ENCODE results near the gene IL6R.

The IL6R gene

DNA sequence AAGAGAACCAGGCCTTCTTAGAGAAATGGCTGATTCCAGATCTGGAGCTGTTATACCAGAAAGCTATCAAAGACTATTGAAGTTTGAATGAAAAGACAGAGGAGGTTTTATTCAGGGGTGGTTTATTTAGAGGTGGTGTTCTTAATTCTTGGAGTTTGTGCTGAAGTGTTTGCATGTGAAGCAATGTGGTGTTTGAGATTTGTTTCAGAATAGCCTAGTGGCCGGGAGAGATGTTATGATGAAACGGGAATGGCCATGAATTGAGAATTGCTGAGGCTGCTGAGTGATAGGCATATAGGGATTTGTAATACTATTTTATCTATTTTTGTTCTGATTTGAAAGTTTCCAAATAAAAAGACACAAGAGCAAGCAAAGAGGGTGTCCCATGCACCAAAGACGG lies 107.6 kb downstream of the IL6R start:
- DNase-seq (ENCODE audit: low read depth in 2 of 2), result no peak

DNA sequence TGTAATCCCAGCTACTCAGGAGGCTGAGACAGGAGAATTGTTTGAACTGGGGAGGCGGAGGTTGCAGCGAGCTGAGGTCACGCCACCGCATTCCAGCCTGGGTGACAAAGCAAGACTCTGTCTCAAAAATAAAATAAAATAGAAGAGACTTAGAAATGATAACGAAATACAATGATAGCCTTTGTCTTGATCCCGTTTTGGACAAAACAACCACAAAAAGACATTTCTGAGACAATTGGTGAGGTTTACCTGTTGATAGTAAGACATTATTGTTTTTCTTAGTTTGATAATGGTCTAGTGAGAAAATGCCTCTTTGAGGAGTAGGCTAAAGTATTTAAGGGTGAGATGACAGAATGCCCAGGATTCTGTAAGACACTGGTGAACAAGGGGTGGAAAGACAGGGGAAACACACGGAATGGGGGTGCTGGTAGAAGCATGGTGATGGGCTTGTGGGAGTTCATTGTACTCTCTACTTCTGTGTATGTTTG lies 109.0 kb downstream of the IL6R start:
- no peak for DNase-seq (ENCODE audit: low read depth in 2 of 2)

DNA sequence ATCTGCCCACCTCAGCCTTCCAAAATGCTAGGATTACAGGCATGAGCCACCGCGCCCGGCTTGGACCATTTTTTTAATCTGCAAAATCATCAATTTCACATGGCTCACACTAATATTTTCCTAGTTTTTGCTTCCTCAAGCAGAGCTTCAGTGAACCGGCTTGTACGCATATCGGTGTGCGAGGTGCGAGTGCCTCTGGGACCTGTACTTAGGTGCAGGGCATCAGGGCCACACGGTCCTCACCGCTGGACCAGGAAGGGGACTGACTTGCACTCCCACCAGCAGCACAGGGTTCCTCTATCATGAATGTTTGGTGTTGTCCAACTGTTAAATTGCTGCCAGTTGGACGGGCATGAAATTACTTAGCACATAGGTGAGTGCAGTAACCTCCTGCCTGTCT lies 112.5 kb downstream of the IL6R start:
- DNase-seq (ENCODE audit: low read depth in 2 of 2), result no peak

All from stimulated activated CD4-positive, alpha-beta T cell treated with anti-CD3 and anti-CD28 coated beads, Interleukin-15, amount 100 ng/mL, for 48 hours (primary cell).